Kidney glomerular epithelial cell (primary cell): Measurements from ENCODE around the gene TRIM63.
A peak's percentile ranks its signal among the peaks of the same experiment; 100 is the strongest.

Experiments
- DNase-seq: peaks from one replicate; lab custom pipeline; 2025; lab: John Stamatoyannopoulos, UW

The TRIM63 gene

GRCh38 chr1:26034504-26035202, 32.8 kb downstream of the TRIM63 start:
- DNase-seq: no peak

- no peak for DNase-seq
Observed at GRCh38 chr1:26032656-26033357, 34.6 kb downstream of the TRIM63 start.

GRCh38 chr1:26031611-26032220, 35.7 kb downstream of the TRIM63 start:
- no peak for DNase-seq

- DNase-seq: no peak
Observed at GRCh38 chr1:26031196-26031595, 36.2 kb downstream of the TRIM63 start.

GRCh38 chr1:26029864-26030481, 37.5 kb downstream of the TRIM63 start:
- no peak for DNase-seq

GRCh38 chr1:26029054-26029863, 38.2 kb downstream of the TRIM63 start:
- no peak for DNase-seq

- no peak for DNase-seq
Observed at GRCh38 chr1:26028490-26028980, 38.9 kb downstream of the TRIM63 start.

- DNase-seq: no peak
Observed at GRCh38 chr1:26027716-26028489, 39.5 kb downstream of the TRIM63 start.

- no peak for DNase-seq
Observed at GRCh38 chr1:26025517-26025916, 41.9 kb downstream of the TRIM63 start.

GRCh38 chr1:26025060-26025459, 42.4 kb downstream of the TRIM63 start:
- no peak for DNase-seq

GRCh38 chr1:26023826-26024225, 43.6 kb downstream of the TRIM63 start:
- DNase-seq: no peak

GRCh38 chr1:26023009-26023408, 44.4 kb downstream of the TRIM63 start:
- no peak for DNase-seq

GRCh38 chr1:26022404-26022779, 45.0 kb downstream of the TRIM63 start:
- DNase-seq: no peak

GRCh38 chr1:26021647-26022403, 45.6 kb downstream of the TRIM63 start, which contains the start of gene EXTL1:
TSS of gene EXTL1 (plus strand) at chr1:26021775. CDS start at chr1:26022647, 872 bp downstream.
- peak; percentile 31 for DNase-seq

GRCh38 chr1:26020941-26021646, 46.3 kb downstream of the TRIM63 start:
- DNase-seq: peak; percentile 32

GRCh38 chr1:26020330-26020768, 47.1 kb downstream of the TRIM63 start:
- peak; percentile 43 for DNase-seq

- no peak for DNase-seq
Observed at GRCh38 chr1:26019641-26020315, 47.7 kb downstream of the TRIM63 start.

- DNase-seq: no peak
Observed at GRCh38 chr1:26017606-26018005, 49.8 kb downstream of the TRIM63 start.
